Stimulated activated CD4-positive, alpha-beta T cell treated with anti-CD3 and anti-CD28 coated beads, Interleukin-4, amount 100 ng/mL, for 1 hour (primary cell): ENCODE measurements around the gene FOXP2.

ENCODE experiments used
- DNase-seq: peaks from one replicate; pipeline ENCODE4 v3.0.0-alpha.2; 2020

The FOXP2 gene

DNA sequence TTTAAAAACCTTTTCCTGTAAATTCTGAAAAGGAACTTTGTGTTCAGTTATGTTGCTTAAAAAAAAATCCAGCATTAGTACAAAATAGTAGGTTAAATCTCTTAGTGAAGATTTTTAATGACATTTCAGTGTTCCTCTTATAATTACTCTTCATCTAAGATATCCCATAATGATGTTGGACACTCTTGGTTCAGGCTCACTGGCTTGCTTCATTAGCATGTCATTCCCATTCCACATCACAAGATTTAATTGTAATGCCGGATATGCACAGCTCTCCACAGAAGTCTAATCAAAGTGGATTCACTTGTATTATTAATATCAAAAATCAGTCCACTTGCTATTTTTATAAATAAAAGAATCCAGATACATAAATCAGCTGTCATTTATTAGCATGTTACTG is 327.3 kb downstream of the FOXP2 start:
- no peak for DNase-seq
